Muscle of arm (tissue), 14 donors: ENCODE results near the gene KIF27. TPM values are rescaled to one million over a fixed set of nuclear protein-coding genes. Genes with fewer than 3 reads are reported as not detected.
A peak's percentile ranks its signal among the peaks of the same experiment; 100 is the strongest.
"Not testable (repeated sequence)": the region's sequence is repeated elsewhere in the genome, so short reads cannot be mapped to it uniquely, and the experiment has no call there.

Source experiments
- DNase-seq: peaks from one replicate; pipeline ENCODE4 v3.0.0-alpha.2; 2013
- long read RNA-seq, 11 donors: transcript quantifications; one replicate each; lab custom pipeline, GENCODE V29; 2026
- polyA plus RNA-seq, 12 donors: library from polyadenylated mRNA; unstranded; fragments of 120-200 nt; gene quantifications; one replicate each; pipeline ENCODE4 v1.2.1, GENCODE V29; 2013; ENCODE audit not compliant: insufficient read length in 12 of 12

Gene KIF27, protein sequence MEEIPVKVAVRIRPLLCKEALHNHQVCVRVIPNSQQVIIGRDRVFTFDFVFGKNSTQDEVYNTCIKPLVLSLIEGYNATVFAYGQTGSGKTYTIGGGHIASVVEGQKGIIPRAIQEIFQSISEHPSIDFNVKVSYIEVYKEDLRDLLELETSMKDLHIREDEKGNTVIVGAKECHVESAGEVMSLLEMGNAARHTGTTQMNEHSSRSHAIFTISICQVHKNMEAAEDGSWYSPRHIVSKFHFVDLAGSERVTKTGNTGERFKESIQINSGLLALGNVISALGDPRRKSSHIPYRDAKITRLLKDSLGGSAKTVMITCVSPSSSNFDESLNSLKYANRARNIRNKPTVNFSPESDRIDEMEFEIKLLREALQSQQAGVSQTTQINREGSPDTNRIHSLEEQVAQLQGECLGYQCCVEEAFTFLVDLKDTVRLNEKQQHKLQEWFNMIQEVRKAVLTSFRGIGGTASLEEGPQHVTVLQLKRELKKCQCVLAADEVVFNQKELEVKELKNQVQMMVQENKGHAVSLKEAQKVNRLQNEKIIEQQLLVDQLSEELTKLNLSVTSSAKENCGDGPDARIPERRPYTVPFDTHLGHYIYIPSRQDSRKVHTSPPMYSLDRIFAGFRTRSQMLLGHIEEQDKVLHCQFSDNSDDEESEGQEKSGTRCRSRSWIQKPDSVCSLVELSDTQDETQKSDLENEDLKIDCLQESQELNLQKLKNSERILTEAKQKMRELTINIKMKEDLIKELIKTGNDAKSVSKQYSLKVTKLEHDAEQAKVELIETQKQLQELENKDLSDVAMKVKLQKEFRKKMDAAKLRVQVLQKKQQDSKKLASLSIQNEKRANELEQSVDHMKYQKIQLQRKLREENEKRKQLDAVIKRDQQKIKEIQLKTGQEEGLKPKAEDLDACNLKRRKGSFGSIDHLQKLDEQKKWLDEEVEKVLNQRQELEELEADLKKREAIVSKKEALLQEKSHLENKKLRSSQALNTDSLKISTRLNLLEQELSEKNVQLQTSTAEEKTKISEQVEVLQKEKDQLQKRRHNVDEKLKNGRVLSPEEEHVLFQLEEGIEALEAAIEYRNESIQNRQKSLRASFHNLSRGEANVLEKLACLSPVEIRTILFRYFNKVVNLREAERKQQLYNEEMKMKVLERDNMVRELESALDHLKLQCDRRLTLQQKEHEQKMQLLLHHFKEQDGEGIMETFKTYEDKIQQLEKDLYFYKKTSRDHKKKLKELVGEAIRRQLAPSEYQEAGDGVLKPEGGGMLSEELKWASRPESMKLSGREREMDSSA (N-terminal part only)
- 10 to 100 TPM in 3 of 12 donors, 1 to 10 TPM in 8, not detected in 1; 5.4 to 20.4 (median 8.0) TPM for polyA plus RNA-seq
- long read RNA-seq, donor 1, result 0 reads
- long read RNA-seq, donor 2, result 0 reads
- long read RNA-seq, donor 3, result 0 reads
- long read RNA-seq, donor 4, result 0 reads
- long read RNA-seq, donor 5, result 0 reads
- long read RNA-seq, donor 6, result 0 reads
- long read RNA-seq, donor 7, result 0 reads
- long read RNA-seq, donor 8, result 0 reads
- long read RNA-seq, donor 9, result 0 reads
- long read RNA-seq, donor 10, result 0 reads
- long read RNA-seq, donor 11, result 0 reads

DNA sequence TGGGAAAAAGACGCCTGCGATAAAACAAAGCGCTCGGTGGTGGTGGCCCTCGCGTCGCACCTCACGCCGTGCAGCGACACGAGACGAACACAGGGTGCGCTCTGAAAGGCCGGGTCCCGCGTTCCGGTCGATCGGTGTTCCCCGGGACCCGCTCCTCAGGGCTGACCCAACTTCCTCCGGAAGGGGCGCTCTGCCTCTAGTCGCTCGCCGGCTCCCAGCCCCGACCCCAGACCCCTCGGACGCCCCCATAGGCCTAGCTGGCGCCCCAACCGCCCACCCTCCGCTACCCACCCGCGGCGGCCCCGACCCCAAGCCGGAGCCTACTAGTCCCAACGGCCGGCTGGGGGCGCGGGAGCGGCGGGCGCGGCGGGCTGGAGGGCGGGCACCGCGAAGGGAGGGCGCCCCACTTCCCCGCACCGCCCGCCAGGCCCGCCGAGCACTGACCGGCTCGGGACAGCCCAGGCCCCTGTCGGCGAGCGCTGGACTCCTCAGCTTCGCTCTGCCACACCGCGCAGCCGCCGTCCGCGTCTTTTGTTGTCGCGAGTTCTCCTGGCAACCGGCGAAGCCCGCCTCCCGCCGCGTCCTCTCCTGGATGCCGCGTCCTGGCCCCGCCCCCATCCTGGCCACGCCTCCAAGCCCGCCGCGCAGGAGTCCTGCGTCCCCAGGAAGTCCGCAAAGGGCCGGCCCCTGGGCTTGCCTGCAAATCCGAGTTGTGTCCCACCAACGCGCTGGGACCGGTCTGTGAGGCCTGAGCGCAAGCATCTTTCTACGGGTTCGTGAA, at the start of gene KIF27:
KIF27 (minus strand) TSS at position 506 of the 781 bp plus-strand sequence. CDS start 5,841 bp downstream, outside the sequence.
- DNase-seq, result peak; percentile 97

- DNase-seq, result no peak
Measured at GRCh38 chr9:83969602-83970001, 48.4 kb upstream of the KIF27 start.

DNA sequence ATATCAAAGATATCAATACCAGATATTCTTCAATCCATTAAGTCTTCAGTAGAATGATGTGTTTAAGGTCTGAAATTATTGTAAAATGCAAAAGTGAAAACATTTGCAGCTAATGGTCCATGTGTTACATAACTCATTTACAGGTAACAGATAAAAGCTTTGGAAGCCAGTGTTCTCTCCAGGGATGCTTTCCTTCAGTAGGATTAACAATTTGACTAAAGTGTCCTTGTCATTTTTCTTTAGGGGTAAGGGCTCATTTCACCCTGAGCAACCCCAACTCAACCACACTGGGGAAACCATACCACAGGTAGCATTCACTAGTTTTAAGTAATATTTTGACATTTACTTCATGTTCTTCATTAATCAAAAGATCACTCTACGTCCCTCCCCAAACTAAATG, 45.8 kb upstream of the KIF27 start:
- no peak for DNase-seq

DNA sequence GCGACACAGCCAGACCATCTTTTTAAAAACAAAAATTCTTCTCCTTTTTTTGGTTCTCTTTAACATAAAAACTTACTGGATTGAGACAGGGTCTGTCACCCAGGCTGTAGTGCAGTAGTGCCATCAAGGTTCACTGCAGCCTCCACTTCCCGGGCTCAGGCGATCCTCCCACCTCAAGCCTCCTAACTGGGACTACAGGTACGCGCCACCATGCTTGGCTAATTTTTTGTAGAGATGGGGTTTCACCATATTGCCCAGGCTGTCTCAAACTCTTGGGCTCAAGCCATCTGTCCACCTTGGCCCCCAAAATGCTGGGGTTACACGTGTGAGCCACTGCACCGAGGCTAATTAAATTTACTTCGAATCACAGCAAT, 45.0 kb upstream of the KIF27 start:
- DNase-seq, result no peak

GRCh38 chr9:83965350-83966208, 44.3 kb upstream of the KIF27 start:
- no peak for DNase-seq

GRCh38 chr9:83964973-83965349, 43.7 kb upstream of the KIF27 start:
- no peak for DNase-seq

GRCh38 chr9:83962165-83962564, 40.9 kb upstream of the KIF27 start:
- no peak for DNase-seq

DNA sequence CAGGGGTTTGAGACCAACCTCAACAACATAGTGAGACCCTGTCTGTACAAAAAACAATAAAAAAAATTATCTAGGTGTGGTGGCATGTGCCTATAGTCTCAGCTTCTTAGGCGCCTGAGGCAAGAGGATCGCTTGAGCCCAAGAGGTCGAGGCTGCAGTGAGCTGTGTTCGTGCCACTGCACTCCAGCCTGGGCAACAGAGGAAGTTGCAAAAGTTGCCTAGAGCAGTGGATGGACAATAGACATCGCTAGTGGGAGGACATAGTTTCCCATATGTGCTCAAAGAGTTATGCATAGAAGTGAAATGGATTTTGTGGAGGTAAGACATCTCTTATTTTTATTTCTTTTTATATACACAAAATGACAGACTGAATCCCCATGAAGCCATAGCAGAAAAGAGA, 39.8 kb upstream of the KIF27 start:
- DNase-seq, result no peak

- no peak for DNase-seq
Measured at GRCh38 chr9:83959061-83959460, 37.8 kb upstream of the KIF27 start.

- no peak for DNase-seq
Measured at GRCh38 chr9:83957248-83957513, 35.9 kb upstream of the KIF27 start.

GRCh38 chr9:83956436-83957247, 35.4 kb upstream of the KIF27 start:
- peak; percentile 88 for DNase-seq

DNA sequence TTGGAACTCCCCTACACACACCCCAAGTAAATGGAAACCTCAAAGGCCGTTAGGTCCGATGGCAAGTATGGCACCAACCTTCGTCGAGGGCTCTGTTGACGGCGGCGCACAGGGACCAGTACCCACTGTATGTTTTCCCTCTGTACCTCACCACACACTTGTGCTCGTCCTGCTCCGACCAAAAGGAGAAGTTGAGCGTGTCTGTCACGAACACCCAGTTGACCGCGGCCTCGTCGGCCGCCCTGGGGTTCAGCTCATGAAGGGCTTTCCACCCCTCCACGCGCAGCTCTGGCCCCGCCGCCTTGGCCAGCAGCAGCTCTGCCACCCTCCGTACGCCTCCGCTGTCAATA, 34.8 kb upstream of the KIF27 start:
- DNase-seq, result peak; percentile 55

DNA sequence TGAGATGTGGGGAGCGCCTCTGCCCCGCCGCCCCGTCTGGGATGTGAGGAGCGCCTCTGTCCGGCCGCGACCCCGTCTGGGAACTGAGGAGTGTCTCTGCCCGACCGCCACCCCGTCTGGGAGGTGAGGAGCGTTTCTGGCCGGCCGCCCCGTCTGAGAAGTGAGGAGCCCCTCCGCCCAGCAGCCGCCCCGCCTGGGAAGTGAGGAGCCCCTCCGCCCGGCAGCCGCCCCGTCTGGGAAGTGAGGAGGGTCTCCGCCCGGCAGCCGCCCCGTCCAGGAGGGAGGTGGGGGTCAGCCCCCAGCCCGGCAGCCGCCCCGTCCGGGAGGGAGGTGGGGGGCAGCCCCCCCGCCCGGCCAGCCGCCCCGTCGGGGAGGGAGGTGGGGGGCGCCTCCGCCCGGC, 26.9 kb upstream of the KIF27 start:
- not testable (repeated sequence) for DNase-seq

GRCh38 chr9:83940590-83941303, 19.5 kb upstream of the KIF27 start:
- no peak for DNase-seq

DNA sequence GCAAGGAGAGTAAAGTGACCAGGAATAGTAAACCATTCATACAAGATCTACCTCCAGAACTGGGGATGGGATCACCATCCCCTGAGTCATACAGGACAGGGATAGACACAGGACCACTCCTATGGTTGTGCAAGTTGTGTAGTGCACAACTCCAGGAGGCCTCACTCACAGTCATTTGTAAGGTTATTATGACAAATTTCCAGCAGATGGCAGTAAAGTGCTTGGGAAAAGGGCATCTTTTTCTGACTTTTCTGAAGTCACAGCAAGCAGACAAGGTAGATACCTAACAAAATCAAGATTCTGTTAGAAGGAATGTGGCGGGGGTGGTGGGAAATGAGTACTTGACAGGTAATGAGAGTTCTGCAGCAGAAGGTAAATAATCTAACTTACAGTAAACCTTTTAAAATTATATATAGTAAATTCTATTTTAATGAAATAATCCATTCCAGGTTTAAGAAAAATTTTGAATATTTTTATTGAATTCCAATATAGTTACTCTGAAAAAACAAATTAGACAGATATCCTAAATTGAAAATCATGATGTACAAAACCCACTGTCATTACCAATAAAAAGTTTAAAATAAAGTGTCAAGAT, 16.7 kb upstream of the KIF27 start:
- peak; percentile 60 for DNase-seq

- DNase-seq, result no peak
Measured at GRCh38 chr9:83936523-83936922, 15.3 kb upstream of the KIF27 start.

GRCh38 chr9:83935276-83935935, 14.2 kb upstream of the KIF27 start:
- DNase-seq, result no peak
